ENCODE results near the gene RAB28. TPM values are rescaled to one million over a fixed set of nuclear protein-coding genes. Genes with fewer than 3 reads are reported as not detected.

The RAB28 gene
- total RNA-seq, 4 donors from 2014 or later: 18.7 to 34.2 (median 20.1) TPM

DNA sequence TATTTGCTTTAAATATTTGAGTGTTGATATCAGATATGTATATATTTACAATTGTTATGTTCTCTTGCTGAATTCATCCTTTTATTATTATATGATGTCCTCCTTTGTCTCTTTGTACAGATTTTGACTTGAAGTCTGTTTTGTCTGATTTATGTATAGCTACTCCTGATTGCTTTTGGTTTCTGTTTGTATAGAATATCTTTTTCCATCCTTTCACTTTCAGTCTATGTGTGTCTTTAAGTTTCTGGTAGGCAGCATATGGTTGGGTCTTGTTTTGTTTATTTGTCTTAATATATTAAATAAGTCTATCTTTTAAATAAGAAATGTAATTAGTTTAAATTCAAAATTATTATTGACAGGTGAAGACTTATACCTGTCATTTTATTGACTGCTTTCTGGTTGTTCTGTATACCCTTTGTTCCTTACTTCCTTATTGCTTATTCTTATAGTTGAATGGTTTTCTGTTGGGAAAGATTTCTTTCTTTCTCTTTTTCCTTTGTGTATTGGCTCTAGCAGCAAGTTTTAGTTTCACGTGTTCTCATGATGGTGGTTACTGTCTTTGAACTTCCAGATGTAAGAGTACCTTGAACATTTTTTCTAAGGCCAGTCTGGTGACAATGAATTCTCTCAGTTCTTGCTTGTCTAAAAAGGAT, 31.1 kb downstream of the RAB28 start:
- TF ChIP-seq, protein P1, sequence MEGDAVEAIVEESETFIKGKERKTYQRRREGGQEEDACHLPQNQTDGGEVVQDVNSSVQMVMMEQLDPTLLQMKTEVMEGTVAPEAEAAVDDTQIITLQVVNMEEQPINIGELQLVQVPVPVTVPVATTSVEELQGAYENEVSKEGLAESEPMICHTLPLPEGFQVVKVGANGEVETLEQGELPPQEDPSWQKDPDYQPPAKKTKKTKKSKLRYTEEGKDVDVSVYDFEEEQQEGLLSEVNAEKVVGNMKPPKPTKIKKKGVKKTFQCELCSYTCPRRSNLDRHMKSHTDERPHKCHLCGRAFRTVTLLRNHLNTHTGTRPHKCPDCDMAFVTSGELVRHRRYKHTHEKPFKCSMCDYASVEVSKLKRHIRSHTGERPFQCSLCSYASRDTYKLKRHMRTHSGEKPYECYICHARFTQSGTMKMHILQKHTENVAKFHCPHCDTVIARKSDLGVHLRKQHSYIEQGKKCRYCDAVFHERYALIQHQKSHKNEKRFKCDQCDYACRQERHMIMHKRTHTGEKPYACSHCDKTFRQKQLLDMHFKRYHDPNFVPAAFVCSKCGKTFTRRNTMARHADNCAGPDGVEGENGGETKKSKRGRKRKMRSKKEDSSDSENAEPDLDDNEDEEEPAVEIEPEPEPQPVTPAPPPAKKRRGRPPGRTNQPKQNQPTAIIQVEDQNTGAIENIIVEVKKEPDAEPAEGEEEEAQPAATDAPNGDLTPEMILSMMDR (IDR thresholded peaks at IDR 0.05; ENCODE audit: low read depth): no peak

DNA sequence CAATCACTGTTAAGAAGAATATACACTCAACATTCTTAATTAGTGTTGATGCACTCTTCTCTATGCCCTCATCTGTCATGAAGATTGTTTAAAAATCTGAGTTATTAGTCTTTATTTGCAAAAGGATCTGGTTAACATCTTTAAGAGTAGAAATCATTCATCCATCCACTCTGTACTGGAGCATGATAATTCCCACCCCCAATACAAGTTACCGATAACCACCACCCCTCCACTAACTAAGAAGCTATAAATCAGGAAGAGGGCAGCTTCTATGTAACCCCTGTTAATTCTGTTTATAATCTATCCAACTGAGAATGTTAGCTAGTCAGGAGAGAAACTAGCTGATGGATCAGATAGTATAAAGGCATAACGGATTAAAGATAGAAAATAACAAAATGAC, 34.5 kb downstream of the RAB28 start:
- TF ChIP-seq, protein P1 (IDR thresholded peaks at IDR 0.05; ENCODE audit: low read depth): no peak

DNA sequence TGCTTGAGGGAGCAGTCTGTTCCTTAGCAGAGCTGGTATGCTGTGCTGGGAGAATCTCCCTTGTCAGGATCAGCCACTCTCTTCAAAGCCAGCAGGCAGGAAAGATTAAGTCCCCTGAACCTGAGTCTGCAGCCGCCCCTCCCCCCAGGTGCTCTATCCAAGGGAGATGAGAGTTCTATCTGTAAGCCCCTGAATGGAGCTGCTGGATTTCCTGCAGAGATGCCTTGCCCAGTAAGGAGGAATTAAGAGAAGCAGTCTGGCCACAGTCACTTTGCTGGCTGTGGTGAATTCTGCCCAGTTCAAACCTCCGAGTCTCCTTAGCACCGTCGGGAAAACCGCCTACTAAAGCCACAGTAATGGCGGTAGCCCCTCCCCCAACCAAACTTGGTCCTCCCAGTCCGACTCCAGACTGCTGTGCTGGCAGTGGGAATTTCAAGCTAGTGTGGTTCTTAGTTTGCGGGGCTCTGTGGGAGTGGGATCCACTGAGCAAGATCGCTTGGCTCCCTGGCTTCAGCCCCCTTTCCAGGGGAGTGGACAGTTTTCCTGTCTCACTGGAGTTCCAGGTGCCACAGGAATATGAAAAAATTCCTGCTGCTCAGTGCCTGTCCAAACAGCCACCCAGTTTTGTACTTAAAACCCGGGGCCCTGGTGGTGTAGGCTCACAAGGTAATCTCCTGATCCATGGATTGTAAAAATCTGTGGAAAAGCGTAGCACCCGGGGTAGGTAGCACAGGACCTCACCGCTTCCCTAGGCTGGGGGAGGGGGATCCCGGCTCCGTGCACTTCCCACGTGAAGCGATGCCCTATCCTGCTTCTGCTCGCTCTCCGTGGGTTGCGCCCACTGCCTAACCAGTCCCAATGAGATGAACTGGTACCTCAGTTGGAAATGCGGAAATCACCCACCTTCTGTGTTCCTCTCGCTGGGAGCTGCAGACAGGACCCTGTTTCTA, 38.0 kb downstream of the RAB28 start:
- TF ChIP-seq, protein P1 (IDR thresholded peaks at IDR 0.05; ENCODE audit: low read depth): no peak

DNA sequence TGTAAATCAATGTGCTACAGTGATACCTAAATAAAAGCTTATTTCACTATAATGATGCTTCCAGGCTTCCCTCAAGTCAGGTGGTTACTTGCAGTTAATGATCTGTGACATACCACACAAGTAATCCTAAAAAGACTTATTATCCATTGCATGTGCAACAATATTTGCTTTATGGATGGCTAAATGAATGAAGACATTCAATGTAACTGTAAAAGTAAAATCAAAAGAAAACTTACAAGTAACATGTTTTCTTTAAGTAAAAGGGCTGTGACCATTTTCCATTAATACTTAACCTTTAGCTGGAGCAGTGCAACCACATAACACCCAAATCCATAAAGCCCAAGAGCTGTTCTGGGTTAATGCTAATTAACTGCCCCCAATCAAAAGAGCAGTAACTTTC, 42.6 kb downstream of the RAB28 start:
- TF ChIP-seq, protein P1 (IDR thresholded peaks at IDR 0.05; ENCODE audit: low read depth): no peak

DNA sequence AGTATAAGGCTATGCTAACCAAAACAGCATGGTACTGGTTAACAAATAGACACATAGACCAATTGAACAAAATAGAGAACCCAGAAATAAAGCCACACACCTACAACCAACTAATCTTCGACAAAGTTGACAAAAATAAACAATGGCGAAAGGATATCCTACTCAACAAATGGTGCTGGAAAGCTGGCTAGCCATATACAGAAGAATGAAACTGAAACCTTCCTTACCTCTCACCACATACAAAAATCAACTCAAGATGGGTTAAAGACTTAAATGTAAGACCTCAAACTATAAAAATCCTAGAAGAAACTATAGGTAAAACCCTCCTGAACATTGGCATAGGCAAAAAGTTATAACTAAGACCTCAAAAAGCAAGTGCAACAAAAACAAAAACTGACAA, 47.2 kb downstream of the RAB28 start:
- TF ChIP-seq, protein P1 (IDR thresholded peaks at IDR 0.05; ENCODE audit: low read depth): no peak

DNA sequence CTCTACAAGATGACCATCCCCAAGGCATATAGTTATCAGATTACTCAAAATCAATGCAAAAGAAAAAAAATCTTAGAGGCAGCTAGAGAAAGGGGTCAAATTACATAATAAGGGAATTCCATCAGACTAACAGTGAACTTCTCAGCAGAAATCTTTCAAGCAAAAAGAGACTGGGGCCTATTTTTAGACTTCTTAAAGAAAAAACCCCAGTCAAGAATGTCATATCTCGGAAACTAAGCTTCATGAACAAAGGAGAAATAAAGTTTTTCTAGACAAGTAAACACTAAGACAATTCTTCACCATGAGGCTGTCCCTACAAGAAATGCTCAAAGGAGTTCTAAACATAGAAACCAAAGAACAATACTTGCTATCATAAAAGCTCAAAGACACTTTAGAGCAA, 51.7 kb downstream of the RAB28 start:
- TF ChIP-seq, protein P1 (IDR thresholded peaks at IDR 0.05; ENCODE audit: low read depth): no peak

DNA sequence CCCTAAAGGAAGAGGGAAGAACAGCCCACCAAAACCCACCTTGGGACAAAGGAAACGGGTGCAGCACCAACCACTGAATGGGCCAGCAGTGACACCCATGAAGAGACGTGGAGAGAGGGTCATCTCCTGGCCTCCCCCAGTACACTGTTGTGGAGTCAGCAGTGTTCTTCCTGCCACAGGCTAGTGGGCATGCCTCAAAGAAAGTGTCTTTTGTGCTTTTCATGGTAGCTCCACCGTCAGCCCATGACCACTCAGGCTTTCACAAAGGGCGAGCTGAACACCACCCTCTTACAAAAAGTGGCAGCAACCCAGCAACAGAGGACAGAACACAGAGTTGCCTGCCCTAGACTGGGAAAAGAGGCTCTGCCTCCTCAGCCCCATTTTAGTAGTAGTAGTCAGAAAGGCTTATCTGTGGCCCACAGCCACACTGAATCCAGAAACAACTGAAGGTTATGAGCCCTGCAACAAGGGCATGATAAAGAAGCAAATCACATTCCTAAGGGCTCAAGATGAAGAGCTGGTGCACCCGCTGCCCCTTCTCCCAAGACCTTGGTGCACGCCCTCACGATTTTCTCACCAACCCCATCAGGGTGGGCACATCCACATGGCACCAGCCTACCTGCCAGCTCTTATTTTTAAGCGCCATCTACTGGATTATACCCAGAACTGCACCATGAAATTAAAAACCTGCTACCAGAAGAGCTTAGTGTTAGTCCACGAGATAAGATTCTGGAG, 53.1 kb downstream of the RAB28 start:
- TF ChIP-seq, protein P1 (IDR thresholded peaks at IDR 0.05; ENCODE audit: low read depth): no peak
